ENCODE measurements around the gene RHEX.

Gene RHEX

DNA sequence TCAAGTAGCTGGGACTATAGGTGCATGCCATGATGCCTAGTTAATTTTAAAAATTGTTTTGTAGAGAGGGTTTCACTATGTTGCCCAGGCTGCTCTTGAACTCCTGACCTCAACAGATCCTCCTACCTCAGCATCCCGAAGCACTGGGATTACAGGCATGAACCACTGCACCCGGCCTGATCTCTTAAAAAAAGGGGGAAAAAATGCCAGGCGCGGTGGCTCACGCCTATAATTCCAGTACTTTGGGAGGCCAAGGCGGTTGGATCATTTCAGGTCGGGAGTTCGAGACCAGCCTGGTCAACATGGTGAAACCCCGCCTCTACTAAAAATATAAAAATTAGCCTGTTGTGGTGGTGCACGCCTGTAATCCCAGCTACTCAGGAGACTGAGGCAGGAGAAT is 51.0 kb downstream of the RHEX start:
- no peak overlapping the region for H3K27ac ChIP-seq (ENCODE audit: low read length)

DNA sequence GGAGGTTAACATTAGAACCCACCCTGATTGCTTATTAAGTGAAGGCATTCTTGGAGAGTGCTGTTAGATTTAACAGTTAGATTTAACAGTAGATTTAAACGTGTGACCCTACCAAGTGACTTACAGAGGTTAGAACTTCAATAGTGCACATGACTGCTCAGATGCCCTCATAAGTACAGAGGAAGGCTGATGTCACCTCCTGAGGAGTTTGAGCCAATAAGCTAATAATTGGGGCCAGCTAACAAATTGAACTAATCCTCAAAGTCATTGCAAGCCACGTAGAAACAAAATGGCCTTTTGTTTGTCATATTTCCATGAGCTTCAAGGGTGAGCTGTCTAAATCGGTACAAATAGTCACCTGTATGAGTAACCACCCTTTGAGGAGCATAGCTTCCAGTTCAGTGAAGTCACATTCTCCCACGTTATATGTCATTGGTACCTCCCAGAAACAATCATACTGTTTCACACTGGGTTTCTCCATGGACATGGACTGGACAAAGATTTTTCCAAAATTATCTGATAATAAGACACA is 52.6 kb downstream of the RHEX start:
- H3K27ac ChIP-seq (ENCODE audit: low read length) = peak overlapping the region; percentile 12; the same call in 1 of the 2 replicates
- H3K4me1 ChIP-seq (ENCODE audit: low read length) = peaks cover 22% of the 10 kb centered on the region
- TF ChIP-seq EZH2phosphoT487 (IDR thresholded peaks at IDR 0.05; ENCODE audit: low read depth) = no peak
- TF ChIP-seq, protein P1, sequence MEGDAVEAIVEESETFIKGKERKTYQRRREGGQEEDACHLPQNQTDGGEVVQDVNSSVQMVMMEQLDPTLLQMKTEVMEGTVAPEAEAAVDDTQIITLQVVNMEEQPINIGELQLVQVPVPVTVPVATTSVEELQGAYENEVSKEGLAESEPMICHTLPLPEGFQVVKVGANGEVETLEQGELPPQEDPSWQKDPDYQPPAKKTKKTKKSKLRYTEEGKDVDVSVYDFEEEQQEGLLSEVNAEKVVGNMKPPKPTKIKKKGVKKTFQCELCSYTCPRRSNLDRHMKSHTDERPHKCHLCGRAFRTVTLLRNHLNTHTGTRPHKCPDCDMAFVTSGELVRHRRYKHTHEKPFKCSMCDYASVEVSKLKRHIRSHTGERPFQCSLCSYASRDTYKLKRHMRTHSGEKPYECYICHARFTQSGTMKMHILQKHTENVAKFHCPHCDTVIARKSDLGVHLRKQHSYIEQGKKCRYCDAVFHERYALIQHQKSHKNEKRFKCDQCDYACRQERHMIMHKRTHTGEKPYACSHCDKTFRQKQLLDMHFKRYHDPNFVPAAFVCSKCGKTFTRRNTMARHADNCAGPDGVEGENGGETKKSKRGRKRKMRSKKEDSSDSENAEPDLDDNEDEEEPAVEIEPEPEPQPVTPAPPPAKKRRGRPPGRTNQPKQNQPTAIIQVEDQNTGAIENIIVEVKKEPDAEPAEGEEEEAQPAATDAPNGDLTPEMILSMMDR (IDR thresholded peaks at IDR 0.05; ENCODE audit: low read depth, low read length) = no peak
- H3K79me2 ChIP-seq (ENCODE audit: low read length) = peaks cover 5% of the 10 kb centered on the region
- H3K4me3 ChIP-seq (ENCODE audit: low read length) = no peak overlapping the region
- H4K20me1 ChIP-seq (ENCODE audit: insufficient read depth, low read length) = no peaks in the 10 kb centered on the region
- no peak overlapping the region for H3K9ac ChIP-seq (ENCODE audit: low read length)
- peaks cover 23% of the 10 kb centered on the region for H3K36me3 ChIP-seq (replicated peaks; ENCODE audit: low read depth, low read length)
- H2AFZ ChIP-seq (ENCODE audit: low read depth, low read length) = no peak overlapping the region
- no peaks in the 10 kb centered on the region for H3K27me3 ChIP-seq (ENCODE audit: low read depth, low read length)
- H3K9me3 ChIP-seq (ENCODE audit: insufficient read depth, low read length) = no peaks in the 10 kb centered on the region
- H3K4me2 ChIP-seq (ENCODE audit: low read length) = no peak overlapping the region

More for the DNA sequence above, 51.0 kb downstream of the RHEX start:
- Histone ChIP-seq H3K4me1 (ENCODE audit: low read length) (peaks cover 26% of the 10 kb centered on the region), H2AFZ (ENCODE audit: low read depth, low read length) (no peak overlapping the region), H4K20me1 (ENCODE audit: insufficient read depth, low read length) (no peaks in the 10 kb centered on the region), H3K36me3 (replicated peaks; ENCODE audit: low read depth, low read length) (peaks cover 35% of the 10 kb centered on the region), H3K9me3 (ENCODE audit: insufficient read depth, low read length) (no peaks in the 10 kb centered on the region), H3K4me3 (ENCODE audit: low read length) (no peak overlapping the region), H3K79me2 (ENCODE audit: low read length) (peaks cover 5% of the 10 kb centered on the region), H3K4me2 (ENCODE audit: low read length) (no peak overlapping the region), H3K9ac (ENCODE audit: low read length) (no peak overlapping the region), H3K27me3 (ENCODE audit: low read depth, low read length) (no peaks in the 10 kb centered on the region)
- TF ChIP-seq, protein P1 (IDR thresholded peaks at IDR 0.05; ENCODE audit: low read depth, low read length) = no peak
- no peak for TF ChIP-seq EZH2phosphoT487 (IDR thresholded peaks at IDR 0.05; ENCODE audit: low read depth)

DNA sequence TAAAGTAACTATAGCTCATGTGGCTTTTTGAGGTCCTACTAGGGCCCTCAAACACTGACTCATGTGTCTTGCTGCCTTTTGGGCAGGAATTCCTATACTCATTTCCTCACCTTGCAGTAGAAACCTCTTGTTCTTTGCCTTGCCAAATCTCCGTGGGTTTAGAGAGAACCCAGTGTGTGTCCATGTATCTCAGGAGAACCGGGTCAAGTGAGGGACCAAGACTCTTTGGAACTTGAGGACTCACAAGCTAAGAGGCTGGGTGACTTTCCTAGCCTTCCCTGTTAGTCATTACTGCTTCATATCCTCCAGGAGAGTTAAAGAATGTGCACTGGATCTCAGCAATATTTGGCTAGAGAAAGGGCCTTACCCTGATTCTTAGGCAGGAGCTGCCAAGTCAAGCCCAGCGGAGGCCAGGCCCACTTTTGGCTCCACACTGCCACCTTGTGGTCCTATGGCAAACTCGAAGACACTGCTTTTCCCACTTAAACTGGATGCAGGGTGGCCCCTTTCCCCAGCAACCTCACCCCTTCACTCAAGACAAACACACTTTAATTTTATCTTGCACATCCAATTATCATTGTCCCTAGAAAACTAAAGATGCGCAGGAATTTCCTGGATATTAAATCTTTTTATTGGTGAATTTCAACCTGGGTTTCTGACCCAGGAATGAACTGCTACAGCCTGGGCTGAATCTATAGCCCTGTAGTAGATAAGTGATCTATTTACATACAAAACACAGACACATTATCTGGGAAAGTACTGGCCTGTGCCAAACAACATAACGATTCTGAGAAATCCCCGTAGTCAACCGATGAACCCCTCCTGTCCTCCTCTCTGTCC is 53.6 kb downstream of the RHEX start:
- Histone ChIP-seq H3K4me1 (ENCODE audit: low read length) (peaks cover 19% of the 10 kb centered on the region), H3K27me3 (ENCODE audit: low read depth, low read length) (no peaks in the 10 kb centered on the region), H3K79me2 (ENCODE audit: low read length) (peaks cover 5% of the 10 kb centered on the region), H3K9me3 (ENCODE audit: insufficient read depth, low read length) (no peaks in the 10 kb centered on the region), H4K20me1 (ENCODE audit: insufficient read depth, low read length) (no peaks in the 10 kb centered on the region), H3K27ac (ENCODE audit: low read length) (peak overlapping the region; percentile 58), H3K36me3 (replicated peaks; ENCODE audit: low read depth, low read length) (peaks cover 13% of the 10 kb centered on the region), H3K4me2 (ENCODE audit: low read length) (peak overlapping the region; percentile 27), H3K9ac (ENCODE audit: low read length) (peak overlapping the region; percentile 44; the same call in 1 of the 2 replicates), H3K4me3 (ENCODE audit: low read length) (no peak overlapping the region), H2AFZ (ENCODE audit: low read depth, low read length) (no peak overlapping the region)
- TF ChIP-seq, protein P1 (IDR thresholded peaks at IDR 0.05; ENCODE audit: low read depth, low read length) = peak; percentile 96
- TF ChIP-seq EZH2phosphoT487 (IDR thresholded peaks at IDR 0.05; ENCODE audit: low read depth) = no peak

DNA sequence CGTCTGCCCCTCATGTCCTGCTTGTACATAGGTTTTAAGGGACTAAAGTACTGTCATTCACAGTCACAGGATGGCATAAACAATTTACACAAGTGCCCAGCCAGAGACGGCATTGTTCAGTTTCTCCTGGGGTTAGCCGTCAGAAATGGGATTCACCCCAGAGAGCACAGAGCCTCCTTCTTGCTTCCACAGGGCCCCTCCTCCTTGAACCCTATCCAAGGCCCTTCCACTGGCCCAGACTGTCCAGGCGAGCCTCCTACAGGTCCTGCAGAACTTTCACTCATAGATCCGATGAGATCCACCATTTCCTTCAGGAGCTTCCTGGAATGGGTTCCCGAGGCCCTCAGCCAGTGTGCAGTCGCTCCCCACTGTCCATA is 54.2 kb downstream of the RHEX start:
- H3K4me1 ChIP-seq (ENCODE audit: low read length) = peaks cover 19% of the 10 kb centered on the region
- no peaks in the 10 kb centered on the region for H3K27me3 ChIP-seq (ENCODE audit: low read depth, low read length)
- H3K4me3 ChIP-seq (ENCODE audit: low read length) = no peak overlapping the region
- peaks cover 5% of the 10 kb centered on the region for H3K79me2 ChIP-seq (ENCODE audit: low read length)
- no peak for TF ChIP-seq EZH2phosphoT487 (IDR thresholded peaks at IDR 0.05; ENCODE audit: low read depth)
- TF ChIP-seq, protein P1 (IDR thresholded peaks at IDR 0.05; ENCODE audit: low read depth, low read length) = no peak
- no peak overlapping the region for H3K27ac ChIP-seq (ENCODE audit: low read length)
- no peaks in the 10 kb centered on the region for H4K20me1 ChIP-seq (ENCODE audit: insufficient read depth, low read length)
- no peak overlapping the region for H3K4me2 ChIP-seq (ENCODE audit: low read length)
- peaks cover 7% of the 10 kb centered on the region for H3K36me3 ChIP-seq (replicated peaks; ENCODE audit: low read depth, low read length)
- H3K9ac ChIP-seq (ENCODE audit: low read length) = no peak overlapping the region
- H3K9me3 ChIP-seq (ENCODE audit: insufficient read depth, low read length) = no peaks in the 10 kb centered on the region
- no peak overlapping the region for H2AFZ ChIP-seq (ENCODE audit: low read depth, low read length)

Measured in OCI-LY3 (cell line).